Colonic mucosa (tissue), 4 donors: Measurements from ENCODE around the gene ABHD10. TPM values are rescaled to one million over a fixed set of nuclear protein-coding genes. Genes with fewer than 3 reads are reported as not detected.

Source experiments
- DNase-seq: peaks from one replicate; pipeline ENCODE4 v3.0.0-alpha.2; 2020
- H3K27ac ChIP-seq: fragments of 200-600 bp; one replicate; pipeline ENCODE4 v1.8.0; 2021
- H3K27me3 ChIP-seq: fragments of 200-600 bp; one replicate; pipeline ENCODE4 v1.8.0; 2021
- H3K36me3 ChIP-seq: fragments of 200-600 bp; one replicate; pipeline ENCODE4 v1.8.0; 2021
- H3K4me1 ChIP-seq: fragments of 200-600 bp; one replicate; pipeline ENCODE4 v1.8.0; 2021; ENCODE audit warnings: mild to moderate bottlenecking
- H3K4me3 ChIP-seq: fragments of 200-600 bp; one replicate; pipeline ENCODE4 v1.8.0; 2021
- H3K9ac ChIP-seq, 2 donors: one replicate each; pipeline ENCODE4 v1.7.0; 2013; ENCODE audit warnings: control low read depth in 2 of 2, low read depth in 2 of 2, low read length in 2 of 2
- H3K9me3 ChIP-seq: fragments of 200-600 bp; one replicate; pipeline ENCODE4 v1.8.0; 2021
- intact Hi-C: fragments of 100-400 bp; cut with DNase I; formaldehyde crosslinking; loops from one replicate; pipeline ENCODE4 v1.14.1; 2022
- total RNA-seq, 2 donors: library from RNA; stranded (reverse); fragmentation: NEBNext Ultra II Directional in 1 of 2; extraction: Animal tissue kit (Norgen Biotek cat#: 25700) in 1 of 2; gene quantifications; one replicate each; pipeline ENCODE4 v1.2.1, GENCODE V29; 2021
- TF ChIP-seq, protein P1 (sequence below): fragments of 200-600 bp; IDR thresholded peaks from one replicate; pipeline ENCODE4 v1.8.0; 2022; ENCODE audit warnings: antibody characterized with exemption, mild to moderate bottlenecking
- donor health status: healthy.
- donor health status: DM: no; HTN: no; CAD: no.
- donor health status: DM: no; HTN: no; CAD: no.

The ABHD10 gene
- total RNA-seq, 2 donors from 2014 or later: 27.8 to 31.7 TPM

DNA sequence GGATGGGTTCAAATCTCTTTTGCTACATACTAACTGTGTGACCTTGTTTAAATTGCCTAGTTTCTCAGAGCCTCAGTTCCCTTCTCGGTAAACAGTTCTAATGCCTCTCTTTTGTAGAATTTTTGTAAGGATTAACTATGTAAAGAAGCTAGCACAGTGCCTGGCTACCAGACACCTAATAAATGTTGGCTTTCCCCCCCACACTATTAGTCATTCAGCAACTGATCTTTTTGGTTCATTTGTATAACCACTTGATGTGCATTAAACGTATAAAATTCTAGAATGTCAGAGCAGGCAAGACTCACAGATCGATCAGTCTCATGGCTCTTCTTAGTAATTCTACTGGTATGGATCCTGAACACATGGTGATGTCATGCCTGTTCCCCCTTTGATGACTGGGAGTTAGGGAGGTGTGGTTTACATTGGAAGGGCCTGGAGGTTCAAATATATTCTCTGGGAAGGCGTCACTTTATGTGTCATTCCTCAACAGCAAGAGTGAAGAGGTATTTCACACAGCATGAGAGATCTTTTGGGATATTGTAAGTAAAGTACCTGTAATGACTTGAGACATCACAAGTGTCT, 26.4 kb downstream of the ABHD10 start:
- intact Hi-C loops: no loop called here
- H3K27me3 ChIP-seq: no peaks in the 10 kb centered on the region
- H3K4me1 ChIP-seq: no peaks in the 10 kb centered on the region
- no peaks in the 10 kb centered on the region for H3K36me3 ChIP-seq
- TF ChIP-seq, protein P1, sequence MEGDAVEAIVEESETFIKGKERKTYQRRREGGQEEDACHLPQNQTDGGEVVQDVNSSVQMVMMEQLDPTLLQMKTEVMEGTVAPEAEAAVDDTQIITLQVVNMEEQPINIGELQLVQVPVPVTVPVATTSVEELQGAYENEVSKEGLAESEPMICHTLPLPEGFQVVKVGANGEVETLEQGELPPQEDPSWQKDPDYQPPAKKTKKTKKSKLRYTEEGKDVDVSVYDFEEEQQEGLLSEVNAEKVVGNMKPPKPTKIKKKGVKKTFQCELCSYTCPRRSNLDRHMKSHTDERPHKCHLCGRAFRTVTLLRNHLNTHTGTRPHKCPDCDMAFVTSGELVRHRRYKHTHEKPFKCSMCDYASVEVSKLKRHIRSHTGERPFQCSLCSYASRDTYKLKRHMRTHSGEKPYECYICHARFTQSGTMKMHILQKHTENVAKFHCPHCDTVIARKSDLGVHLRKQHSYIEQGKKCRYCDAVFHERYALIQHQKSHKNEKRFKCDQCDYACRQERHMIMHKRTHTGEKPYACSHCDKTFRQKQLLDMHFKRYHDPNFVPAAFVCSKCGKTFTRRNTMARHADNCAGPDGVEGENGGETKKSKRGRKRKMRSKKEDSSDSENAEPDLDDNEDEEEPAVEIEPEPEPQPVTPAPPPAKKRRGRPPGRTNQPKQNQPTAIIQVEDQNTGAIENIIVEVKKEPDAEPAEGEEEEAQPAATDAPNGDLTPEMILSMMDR: no peak
- no peak overlapping the region for H3K9ac ChIP-seq
- no peak overlapping the region for H3K4me3 ChIP-seq
- no peak overlapping the region for H3K27ac ChIP-seq
- no peak for DNase-seq
- H3K9me3 ChIP-seq: no peaks in the 10 kb centered on the region

DNA sequence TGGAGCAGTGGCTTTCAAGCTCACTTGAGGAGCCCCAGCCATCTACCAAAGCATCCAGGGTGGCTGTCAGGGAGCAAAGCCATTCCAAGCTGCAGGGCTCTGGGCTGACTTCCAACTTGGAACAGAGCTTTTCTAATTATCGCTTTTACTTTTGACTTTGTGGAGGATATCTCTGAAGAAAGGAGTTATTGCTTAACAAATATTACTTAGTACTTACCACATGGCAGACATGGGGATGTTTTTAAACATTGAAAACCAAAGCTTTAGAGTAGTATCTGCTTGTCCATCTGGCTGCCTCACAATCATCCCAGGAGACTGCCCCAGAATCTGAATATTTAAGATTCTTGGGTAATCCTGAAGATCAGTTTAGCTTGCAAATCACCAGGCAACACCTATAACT, 28.8 kb downstream of the ABHD10 start:
- no peak overlapping the region for H3K4me3 ChIP-seq
- intact Hi-C loops: no loop called here
- H3K27ac ChIP-seq: no peak overlapping the region
- no peak overlapping the region for H3K9ac ChIP-seq
- TF ChIP-seq, protein P1: no peak
- no peak for DNase-seq
- H3K36me3 ChIP-seq: no peaks in the 10 kb centered on the region
- no peaks in the 10 kb centered on the region for H3K9me3 ChIP-seq
- no peaks in the 10 kb centered on the region for H3K27me3 ChIP-seq
- H3K4me1 ChIP-seq: no peaks in the 10 kb centered on the region

DNA sequence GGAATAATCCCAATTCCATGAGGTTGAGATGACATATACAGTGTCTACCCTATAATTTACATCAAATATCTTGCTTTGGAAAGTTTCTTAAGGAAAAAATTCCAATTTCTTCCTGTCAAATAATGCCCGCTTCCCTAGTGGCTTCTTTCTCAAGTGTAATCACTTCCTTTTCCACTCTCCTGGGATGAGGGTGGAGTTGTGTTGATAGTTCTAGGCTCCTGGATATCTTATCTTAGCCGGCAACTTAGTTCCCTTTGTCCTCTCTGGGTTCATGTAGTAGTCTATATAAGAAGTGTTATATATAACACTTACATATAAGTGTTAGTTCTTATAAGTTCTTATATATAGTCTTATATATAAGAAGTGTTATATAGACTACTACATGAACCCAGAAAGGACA, 30.8 kb downstream of the ABHD10 start:
- Histone ChIP-seq H3K4me3 (no peak overlapping the region), H3K9ac (no peak overlapping the region), H3K4me1 (no peaks in the 10 kb centered on the region), H3K9me3 (no peaks in the 10 kb centered on the region), H3K36me3 (no peaks in the 10 kb centered on the region), H3K27ac (no peak overlapping the region), H3K27me3 (no peaks in the 10 kb centered on the region)
- intact Hi-C loops: no loop called here
- no peak for DNase-seq
- TF ChIP-seq, protein P1: no peak

DNA sequence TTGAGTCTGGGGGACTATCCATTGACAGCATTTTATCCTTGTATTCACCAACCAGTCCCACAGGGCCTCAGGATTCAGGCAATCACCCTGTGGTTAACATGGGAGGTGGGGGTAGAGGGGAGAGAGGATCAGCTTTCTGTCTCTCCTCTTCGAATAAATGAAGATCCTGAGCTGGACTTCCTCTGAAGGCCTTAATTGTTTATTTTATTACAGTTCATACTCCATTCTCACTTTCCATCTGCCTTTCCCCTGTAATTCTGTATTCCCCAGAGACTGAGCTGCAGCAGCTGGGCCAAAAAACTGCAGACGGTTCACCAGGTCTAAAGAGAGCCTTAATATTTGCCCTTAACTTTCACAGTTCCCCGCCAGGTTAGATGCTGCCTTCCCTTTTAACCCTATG, 31.8 kb downstream of the ABHD10 start:
- DNase-seq: no peak

DNA sequence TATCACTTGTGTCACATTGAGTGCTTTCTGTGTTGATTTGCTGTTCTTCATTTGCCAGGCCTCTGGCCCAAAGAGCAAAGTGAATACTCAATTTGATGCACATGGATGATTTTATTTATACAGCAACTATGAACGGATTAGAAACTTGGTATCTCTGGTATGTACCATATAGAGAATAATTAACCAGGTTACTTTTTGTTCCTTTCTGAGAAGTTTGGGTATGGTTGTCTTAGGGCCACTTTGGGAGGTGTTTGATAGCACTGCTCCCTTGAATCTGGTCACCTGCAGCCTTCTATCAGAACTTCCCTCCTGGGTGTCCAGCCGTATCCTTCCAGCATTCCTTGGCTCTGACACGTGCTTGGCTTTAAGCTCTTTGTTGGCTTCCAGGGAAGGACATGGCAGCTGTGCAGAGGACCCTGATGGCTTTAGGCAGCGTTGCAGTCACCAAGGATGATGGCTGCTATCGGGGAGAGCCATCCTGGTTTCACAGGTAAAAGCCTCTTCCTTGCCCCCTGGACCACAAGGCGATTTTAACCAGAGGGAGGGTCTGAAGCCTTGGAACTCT, 32.6 kb downstream of the ABHD10 start:
- TF ChIP-seq, protein P1: no peak
- no peak for DNase-seq
- Histone ChIP-seq H3K9ac (no peak overlapping the region), H3K4me1 (no peaks in the 10 kb centered on the region), H3K27me3 (no peaks in the 10 kb centered on the region), H3K36me3 (no peaks in the 10 kb centered on the region), H3K27ac (no peak overlapping the region), H3K9me3 (no peaks in the 10 kb centered on the region), H3K4me3 (no peak overlapping the region)
- intact Hi-C loops: no loop called here

More for the DNA sequence above, 31.8 kb downstream of the ABHD10 start:
- H3K4me1 ChIP-seq: no peaks in the 10 kb centered on the region
- H3K27me3 ChIP-seq: no peaks in the 10 kb centered on the region
- no peaks in the 10 kb centered on the region for H3K36me3 ChIP-seq
- intact Hi-C loops: no loop called here
- H3K9ac ChIP-seq: no peak overlapping the region
- H3K4me3 ChIP-seq: no peak overlapping the region
- TF ChIP-seq, protein P1: no peak
- no peaks in the 10 kb centered on the region for H3K9me3 ChIP-seq
- H3K27ac ChIP-seq: no peak overlapping the region
